Thoracic aorta (tissue), 2 donors: Measurements from ENCODE around the gene PCDHGC4. TPM values are rescaled to one million over a fixed set of nuclear protein-coding genes. Genes with fewer than 3 reads are reported as not detected.
A peak's percentile ranks its signal among the peaks of the same experiment; 100 is the strongest.

Experiments used
- ATAC-seq: fragments of 150-250 bp; one replicate; pipeline ENCODE4 v1.8.0; 2017; ENCODE audit warnings: low read depth; ENCODE audit not compliant: insufficient number of reproducible peaks, low FRiP score
- DNase-seq: peaks from one replicate; pipeline ENCODE4 v3.0.0-alpha.2; 2020; ENCODE audit warnings: low spot score
- H3K27ac ChIP-seq, 2 donors: fragments of 200-600 bp; sonication (generic); 1 replicate in 1 of 2; 2 replicates in 1 of 2; pipeline ENCODE4 v1.5.1; 2016; ENCODE audit warnings: mild to moderate bottlenecking in 2 of 2, moderate library complexity in 2 of 2
- H3K27me3 ChIP-seq: fragments of 200-600 bp; sonication (generic); replicated peaks from 2 replicates; pipeline ENCODE4 v1.6.0; 2016; ENCODE audit warnings: mild to moderate bottlenecking; ENCODE audit not compliant: insufficient read depth
- H3K36me3 ChIP-seq: fragments of 200-600 bp; sonication (generic); one replicate; pipeline ENCODE4 v1.5.1; 2016
- H3K4me1 ChIP-seq, 2 donors: fragments of 200-600 bp; sonication (generic); 1 replicate in 1 of 2; 2 replicates in 1 of 2; pipeline versions ENCODE4 v1.5.1 to v1.6.0; 2016; ENCODE audit warnings: low read depth in 2 of 2, mild to moderate bottlenecking in 1 of 2; ENCODE audit not compliant: control insufficient read depth in 1 of 2
- H3K4me3 ChIP-seq: fragments of 200-600 bp; sonication (generic); 2 replicates; pipeline ENCODE4 v1.5.1; 2016; ENCODE audit warnings: mild to moderate bottlenecking
- H3K9me3 ChIP-seq: fragments of 200-600 bp; sonication (generic); 2 replicates; pipeline ENCODE4 v1.5.1; 2016
- CTCF ChIP-seq: fragments of 200-600 bp; sonication (generic); IDR thresholded peaks from one replicate; pipeline ENCODE4 v1.5.1; 2019; ENCODE audit warnings: antibody characterized with exemption
- total RNA-seq, 2 donors: library from RNA; depleted of rRNA; stranded (reverse); fragments of >200 nt; gene quantifications; one replicate each; pipeline versions ENCODE4 v1.1.0 to v1.2.3, GENCODE V29; 2016

The PCDHGC4 gene
- total RNA-seq, result 1 to 10 TPM; 6.4 to 7.9 TPM

DNA sequence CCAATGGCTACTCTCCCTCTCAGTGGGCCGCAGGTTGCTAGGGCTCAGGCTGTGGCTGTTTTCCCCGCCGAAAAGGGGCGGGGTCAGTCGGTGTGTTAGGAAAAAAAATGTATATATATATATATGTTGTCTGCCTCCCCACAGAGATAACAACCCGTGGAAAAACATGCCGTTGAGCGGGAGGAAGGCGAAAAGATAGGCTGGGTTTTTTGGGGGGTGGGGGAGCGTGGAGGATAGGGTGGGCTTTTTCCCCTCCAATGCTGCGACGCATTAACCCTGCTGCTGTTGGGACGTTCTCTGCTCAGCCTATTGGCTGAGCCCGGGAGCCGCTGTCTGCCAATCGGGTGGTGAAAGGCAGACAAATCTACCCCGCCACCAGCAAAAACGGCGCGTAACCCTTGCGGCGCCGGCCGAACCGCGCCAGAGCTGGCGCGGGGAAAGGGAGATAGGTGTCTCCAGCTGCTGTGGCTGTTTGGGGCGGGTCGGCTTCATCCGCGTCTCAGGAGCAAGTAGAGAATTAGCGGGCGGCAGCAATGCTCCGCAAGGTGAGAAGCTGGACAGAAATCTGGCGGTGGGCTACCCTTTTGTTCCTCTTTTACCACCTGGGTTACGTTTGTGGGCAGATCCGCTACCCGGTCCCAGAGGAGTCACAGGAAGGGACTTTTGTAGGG is at the start of gene PCDHGC4:
Gene PCDHGC4 (plus strand): TSS at position 390 of the 671 bp plus-strand sequence. CDS start 144 bp downstream, at position 534.
- no peak for DNase-seq
- no peak for ATAC-seq
- TF ChIP-seq CTCF, result no peak
- no peak within 1 kb of the TSS for H3K27ac ChIP-seq
- H3K4me3 ChIP-seq, result peak within 1 kb of the TSS; percentile 72
- no peaks in the 10 kb centered on the region for H3K27me3 ChIP-seq
- no peaks in the 10 kb centered on the region for H3K9me3 ChIP-seq
- H3K4me1 ChIP-seq, result peaks cover 34 to 78% of the 10 kb centered on the region in 2 donors
- H3K36me3 ChIP-seq, result no peaks in the 10 kb centered on the region

- Histone ChIP-seq H3K27ac (no peak overlapping the region), H3K4me3 (no peak overlapping the region), H3K27me3 (no peaks in the 10 kb centered on the region), H3K36me3 (peaks cover 6% of the 10 kb centered on the region), H3K4me1 (no peaks in the 10 kb centered on the region), H3K9me3 (peaks cover 84% of the 10 kb centered on the region)
- DNase-seq, result no peak
- no peak for TF ChIP-seq CTCF
- no peak for ATAC-seq
Measured at GRCh38 chr5:141437221-141437620, 47.6 kb upstream of the PCDHGC4 start.

DNA sequence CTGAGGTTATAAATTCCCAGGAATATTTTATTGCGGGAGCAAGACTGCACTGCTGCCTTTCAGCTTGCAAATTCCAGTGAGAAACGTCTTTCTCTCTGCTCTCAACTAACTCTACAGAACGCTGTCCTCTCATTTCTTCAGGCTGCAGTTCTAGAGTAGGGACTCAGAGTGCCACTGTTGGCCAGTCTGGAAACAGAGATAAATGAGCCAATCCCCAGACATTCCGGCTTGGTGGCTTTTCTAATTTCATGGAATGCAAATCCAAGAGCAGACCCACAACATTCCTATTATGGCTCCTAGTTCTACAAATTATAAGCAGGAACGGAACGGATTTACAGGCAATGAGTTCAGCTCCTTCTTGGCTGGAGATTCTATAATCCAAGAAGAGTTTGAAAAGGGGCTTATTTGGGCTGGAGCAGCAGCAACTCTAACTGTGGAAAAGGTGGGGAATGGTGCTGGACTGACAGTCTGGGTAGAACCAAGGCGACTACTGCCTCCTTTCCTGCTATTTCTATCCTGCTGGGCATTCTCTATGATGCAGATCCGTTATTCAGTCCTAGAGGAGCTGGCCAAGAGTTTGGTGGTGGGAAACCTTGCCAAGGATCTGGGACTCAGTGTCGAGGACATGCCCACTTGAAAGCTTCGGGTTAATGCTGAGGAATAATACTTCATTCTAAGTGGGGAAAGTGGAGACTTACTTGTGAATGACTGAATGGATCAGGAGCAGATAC is 45.3 kb upstream of the PCDHGC4 start:
- no peaks in the 10 kb centered on the region for H3K27me3 ChIP-seq
- peaks cover 78% of the 10 kb centered on the region for H3K9me3 ChIP-seq
- no peak for DNase-seq
- H3K4me3 ChIP-seq, result no peak overlapping the region
- H3K27ac ChIP-seq, result no peak overlapping the region
- no peaks in the 10 kb centered on the region for H3K4me1 ChIP-seq
- peaks cover 6% of the 10 kb centered on the region for H3K36me3 ChIP-seq
- ATAC-seq, result no peak
- no peak for TF ChIP-seq CTCF

GRCh38 chr5:141440341-141440740 is 44.5 kb upstream of the PCDHGC4 start:
- no peak for TF ChIP-seq CTCF
- ATAC-seq (no peak), DNase-seq (no peak)
- no peak overlapping the region for H3K27ac ChIP-seq
- H3K4me1 ChIP-seq, result no peaks in the 10 kb centered on the region
- H3K27me3 ChIP-seq, result no peaks in the 10 kb centered on the region
- H3K9me3 ChIP-seq, result peaks cover 78% of the 10 kb centered on the region
- H3K36me3 ChIP-seq, result peaks cover 6% of the 10 kb centered on the region
- H3K4me3 ChIP-seq, result no peak overlapping the region

DNA sequence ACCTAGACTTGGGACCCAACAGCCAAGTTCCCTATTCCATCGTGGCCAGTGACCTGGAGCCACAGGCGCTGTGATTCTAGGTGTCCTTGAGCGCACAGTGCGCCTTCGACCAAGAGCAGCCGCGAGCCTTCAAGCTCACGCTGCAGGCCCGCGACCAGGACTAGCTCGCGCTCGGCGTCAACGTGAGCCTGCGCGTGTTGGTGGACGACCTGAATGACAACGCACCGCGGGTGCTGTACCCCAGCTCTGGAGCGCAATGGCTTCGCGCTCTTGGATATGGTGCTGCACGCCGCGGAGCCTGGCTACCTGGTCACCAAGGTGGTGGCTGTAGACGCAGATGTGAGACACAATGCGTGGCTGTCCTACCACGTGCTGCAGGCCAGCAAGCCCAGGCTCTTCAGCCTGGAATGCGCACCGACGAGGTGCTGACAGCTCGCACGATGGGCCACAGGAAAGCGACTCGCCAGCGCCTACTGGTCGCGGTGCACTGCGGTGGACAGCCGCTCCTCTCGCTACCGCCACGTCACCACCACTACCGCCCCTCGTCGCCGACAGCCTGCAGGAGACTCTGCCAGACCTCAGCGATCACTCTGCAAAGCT is 43.2 kb upstream of the PCDHGC4 start:
- no peak for DNase-seq
- Histone ChIP-seq H3K27ac (no peak overlapping the region), H3K9me3 (peaks cover 73% of the 10 kb centered on the region), H3K4me3 (no peak overlapping the region), H3K27me3 (no peaks in the 10 kb centered on the region), H3K36me3 (peaks cover 6% of the 10 kb centered on the region), H3K4me1 (no peaks in the 10 kb centered on the region)
- no peak for TF ChIP-seq CTCF
- no peak for ATAC-seq
